Stimulated activated CD8-positive, alpha-beta memory T cell treated with anti-CD3 and anti-CD28 coated beads, Interleukin-4, amount 100 ng/mL, for 24 hours (primary cell): ENCODE data around the gene TMED4.
"Not testable (repeated sequence)": the region's sequence is repeated elsewhere in the genome, so short reads cannot be mapped to it uniquely, and the experiment has no call there.

ENCODE experiments used
- DNase-seq: peaks from one replicate; pipeline ENCODE4 v3.0.0-alpha.2; 2020; ENCODE audit warnings: low read depth

TMED4 gene

GRCh38 chr7:44568771-44569560 is 13.1 kb downstream of the TMED4 start:
- no peak for DNase-seq

- no peak for DNase-seq
Measured at GRCh38 chr7:44567884-44568283, 14.1 kb downstream of the TMED4 start.

GRCh38 chr7:44566680-44567079 is 15.4 kb downstream of the TMED4 start:
- DNase-seq = no peak

DNA sequence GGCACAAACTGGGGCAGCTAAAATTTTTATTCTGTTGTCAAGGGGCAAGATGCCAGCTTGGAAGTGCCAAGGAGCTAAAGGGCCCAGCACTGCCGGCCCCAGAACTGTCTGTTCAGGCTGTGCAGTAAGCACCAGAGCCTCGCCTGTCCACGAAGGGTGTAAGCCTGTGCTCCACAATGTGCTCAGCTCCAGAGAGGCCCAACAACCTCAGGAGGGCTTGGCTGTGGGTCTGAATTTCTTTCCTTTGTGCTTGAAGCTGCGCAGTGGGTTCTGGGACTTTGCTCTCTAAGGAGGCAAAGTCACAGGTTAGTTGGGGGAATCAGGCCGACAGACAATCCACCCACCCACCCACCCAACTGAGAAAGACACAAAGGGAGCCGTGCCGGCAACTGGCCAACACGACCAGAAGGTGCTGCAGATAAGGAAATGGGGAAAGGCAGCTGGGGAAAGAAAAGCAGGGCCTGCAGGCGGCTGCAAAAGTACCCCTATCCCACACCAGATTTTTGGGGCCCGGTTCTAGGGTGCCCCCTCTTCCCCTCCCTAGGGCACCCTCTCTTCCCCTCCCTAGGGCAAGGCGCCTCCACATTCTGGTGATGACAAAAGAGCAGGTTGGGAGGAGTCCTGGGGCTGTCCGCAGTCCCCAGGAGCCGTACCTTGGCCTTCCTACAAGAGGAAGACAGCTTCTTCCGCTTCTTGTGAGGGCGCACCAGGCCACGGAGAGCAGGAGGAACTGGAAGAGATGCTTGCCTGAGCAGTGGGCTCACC is 16.1 kb downstream of the TMED4 start:
- DNase-seq = no peak

GRCh38 chr7:44565097-44565794 is 16.8 kb downstream of the TMED4 start:
- DNase-seq = peak; percentile 47

DNA sequence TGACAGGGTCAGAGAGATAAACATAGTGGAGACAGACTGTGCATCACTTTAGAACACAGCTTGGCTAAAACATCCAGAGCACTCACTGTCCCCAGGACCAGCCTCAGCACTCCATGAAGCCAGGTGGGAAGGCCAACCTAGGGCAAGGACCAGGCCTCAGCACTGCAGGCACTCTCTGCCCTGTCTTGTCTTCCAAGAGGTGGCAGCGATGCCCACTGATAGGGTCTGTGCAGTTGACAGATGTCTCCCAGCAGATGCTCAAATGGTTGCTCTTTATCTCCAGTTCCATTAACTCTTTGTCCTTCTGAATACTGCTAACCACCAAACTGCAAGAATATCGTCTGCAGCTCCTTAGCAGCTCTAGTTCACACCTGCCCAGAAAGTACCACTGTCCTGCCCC is 17.4 kb downstream of the TMED4 start:
- DNase-seq = no peak

DNA sequence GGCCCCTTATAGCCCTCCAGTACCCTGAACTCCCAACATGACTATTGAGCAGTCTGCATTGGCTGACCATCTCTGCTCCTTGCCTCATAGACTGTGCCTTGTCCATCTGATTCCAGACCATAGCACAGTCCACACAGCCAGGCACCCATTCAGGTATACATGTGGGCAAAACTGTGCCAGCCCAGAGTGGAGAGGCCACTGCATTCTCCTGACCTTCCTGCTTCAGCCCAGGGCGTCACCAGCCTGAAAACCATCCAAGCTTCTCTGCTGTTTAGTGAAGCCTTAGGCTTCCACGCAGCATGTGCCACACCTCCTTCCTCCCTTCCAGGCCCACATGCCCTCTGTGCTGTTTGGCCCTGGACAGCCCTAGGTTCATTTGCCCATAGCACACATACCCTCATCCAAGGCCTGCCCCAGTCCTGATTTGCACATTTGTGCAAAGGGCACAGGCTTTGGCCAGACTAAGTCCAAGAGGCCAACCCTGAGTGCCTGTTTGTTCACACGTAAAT is 18.8 kb downstream of the TMED4 start:
- DNase-seq = no peak

GRCh38 chr7:44562622-44562962 is 19.4 kb downstream of the TMED4 start:
- not testable (repeated sequence) for DNase-seq

DNA sequence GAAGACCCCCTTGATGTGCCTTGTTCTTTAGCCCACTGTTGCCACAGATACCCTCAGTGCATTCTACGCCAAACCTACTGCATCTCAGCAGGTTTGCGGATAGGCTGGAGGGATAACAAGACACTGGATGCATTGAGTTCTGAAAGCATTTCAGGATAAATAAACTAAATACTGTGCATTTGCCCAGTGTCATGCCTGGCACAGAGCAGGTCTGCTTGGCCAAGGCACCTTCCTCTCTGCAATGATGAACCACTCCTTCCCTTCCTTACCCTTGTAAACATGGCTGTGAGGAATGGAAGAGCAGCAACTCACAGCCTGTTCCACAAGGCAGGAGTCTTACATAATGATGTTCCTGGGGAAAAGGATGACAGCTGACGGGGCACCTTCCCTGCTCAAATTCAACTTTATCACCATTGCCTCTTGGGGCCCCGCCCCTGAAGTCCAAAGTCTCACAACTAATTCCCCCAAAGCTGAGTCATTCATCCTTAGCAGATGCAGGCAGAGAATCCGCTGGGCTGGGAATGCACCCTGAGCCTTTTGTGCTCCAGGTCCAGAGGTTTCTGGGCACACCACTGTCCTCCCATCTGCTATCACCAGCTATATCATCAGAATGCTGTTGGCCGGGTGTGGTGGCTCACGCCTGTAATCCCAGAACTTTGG is 19.9 kb downstream of the TMED4 start:
- no peak for DNase-seq

DNA sequence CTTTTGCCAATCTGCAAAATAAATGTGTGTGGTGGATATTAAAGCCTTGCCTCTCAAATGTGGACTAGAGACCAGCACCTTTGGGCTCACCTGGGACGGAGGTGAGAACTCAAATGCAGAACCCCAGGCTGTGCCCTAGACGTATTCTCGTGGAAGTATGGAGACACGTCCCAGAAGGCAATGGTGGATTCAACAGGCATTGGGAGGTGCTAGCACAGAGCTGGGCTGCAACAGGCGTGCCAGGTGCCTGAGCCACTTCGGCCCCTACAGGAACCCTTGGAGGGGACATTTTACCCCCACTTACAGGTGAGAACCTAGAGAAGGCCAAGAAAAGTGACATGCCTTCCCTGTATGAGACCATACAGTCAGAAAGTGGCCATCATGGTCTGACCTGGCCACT is 20.6 kb downstream of the TMED4 start:
- no peak for DNase-seq

DNA sequence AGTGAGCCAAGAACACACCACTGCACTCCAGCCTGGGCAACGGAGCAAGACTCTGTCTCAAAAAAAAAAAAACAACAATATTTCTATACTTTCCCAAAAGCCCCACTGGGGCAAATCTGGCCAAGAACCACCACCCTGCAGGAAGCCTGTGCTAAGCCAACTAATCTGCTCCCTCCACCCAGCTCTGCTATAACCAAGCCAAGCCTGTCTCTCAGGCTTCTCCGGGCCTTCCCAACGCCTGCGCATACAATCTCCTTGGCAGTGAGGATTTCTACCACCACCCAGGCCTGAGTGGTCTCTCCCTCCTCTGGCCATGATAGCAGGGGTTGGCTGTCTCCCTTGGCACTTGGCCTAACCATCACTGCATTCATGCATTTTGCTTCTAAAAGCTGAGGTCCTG is 22.5 kb downstream of the TMED4 start:
- no peak for DNase-seq

GRCh38 chr7:44557485-44557884 is 24.5 kb downstream of the TMED4 start:
- no peak for DNase-seq

- DNase-seq = no peak
Measured at GRCh38 chr7:44555350-44555749, 26.7 kb downstream of the TMED4 start.

GRCh38 chr7:44552473-44553005 is 29.5 kb downstream of the TMED4 start:
- DNase-seq = not testable (repeated sequence)

- no peak for DNase-seq
Measured at GRCh38 chr7:44549457-44549856, 32.6 kb downstream of the TMED4 start.

GRCh38 chr7:44548893-44549292 is 33.1 kb downstream of the TMED4 start:
- DNase-seq = no peak

DNA sequence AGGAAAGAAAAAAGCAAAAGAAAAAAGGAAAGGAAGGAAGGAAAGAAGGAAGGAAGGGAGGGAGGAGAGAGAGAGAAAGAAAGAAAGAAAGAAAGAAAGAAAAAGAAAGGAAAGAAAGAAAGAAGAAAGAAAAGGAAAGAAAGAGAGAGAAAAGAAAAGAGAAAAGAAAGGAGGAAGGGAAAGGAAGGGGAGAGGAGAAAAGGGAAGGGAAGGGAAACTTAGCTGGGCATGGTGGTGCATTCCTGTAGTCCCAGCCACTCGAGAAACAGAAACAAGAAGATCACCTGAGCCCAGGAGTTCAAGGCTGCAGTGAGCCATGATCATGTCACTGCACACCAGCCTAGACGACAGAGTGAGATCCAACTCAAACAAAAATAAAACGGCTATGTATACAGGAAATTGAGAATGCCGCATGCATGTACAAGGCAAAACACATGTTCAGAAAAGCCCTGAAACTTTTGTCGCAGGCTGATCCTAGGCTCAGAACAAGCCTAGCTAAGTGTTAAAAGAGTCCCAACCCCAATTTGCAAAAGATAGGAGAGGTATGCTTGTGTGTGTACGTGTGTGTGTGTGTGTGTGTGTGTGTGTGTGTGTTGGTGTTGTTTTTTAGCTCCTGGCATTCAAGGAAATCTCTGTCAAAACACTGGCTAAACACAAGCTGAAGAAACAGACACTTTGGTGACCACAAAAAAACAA is 34.3 kb downstream of the TMED4 start:
- no peak for DNase-seq

DNA sequence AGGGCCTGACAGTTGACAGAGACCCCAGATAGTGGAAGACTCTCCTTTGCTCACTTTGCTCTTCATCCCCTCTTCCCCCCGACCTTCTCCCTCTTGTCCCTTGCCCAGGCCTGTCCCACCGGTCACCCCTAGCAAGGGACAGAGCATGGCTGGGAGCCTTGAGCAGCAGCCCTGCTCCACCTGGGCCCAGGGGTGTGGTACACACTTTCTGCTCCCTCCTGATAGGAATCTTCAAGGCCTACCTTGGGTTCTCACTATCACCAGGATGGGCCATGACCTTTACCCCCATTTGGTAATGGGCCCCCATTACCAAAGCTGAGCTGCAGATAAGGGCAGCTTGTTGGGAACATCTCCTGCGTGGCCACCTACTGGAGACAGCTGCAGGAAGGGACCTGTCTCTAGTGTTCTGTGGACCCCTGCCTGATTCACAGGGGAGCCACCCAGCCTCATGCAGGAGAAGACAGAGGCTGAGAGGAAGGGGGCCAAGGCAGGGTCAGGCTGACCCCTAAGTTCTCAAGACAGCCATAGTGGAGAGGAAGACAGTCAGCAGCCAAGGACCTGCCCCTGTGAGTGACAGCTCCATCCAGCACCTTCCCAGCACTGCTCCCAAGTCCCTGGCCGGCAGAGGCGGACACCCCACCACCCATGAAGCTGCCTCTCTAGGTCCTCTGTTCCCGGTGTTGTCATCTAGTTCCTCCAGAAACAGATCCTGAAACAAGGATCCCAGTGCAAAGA is 40.0 kb downstream of the TMED4 start:
- DNase-seq = no peak

- no peak for DNase-seq
Measured at GRCh38 chr7:44541028-44541869, 40.8 kb downstream of the TMED4 start, which contains the start of gene NPC1L1. NPC1L1 (minus strand) TSS chr7:44541330; CDS start chr7:44541259, 71 bp downstream.
